AG08395 (cell line): ENCODE data around the gene FILIP1L.

ENCODE experiments used
- DNase-seq: peaks from one replicate; pipeline ENCODE4 v3.0.0; 2012; ENCODE audit warnings: mixed read lengths, low spot score

FILIP1L gene

GRCh38 chr3:100042166-100042981 is 71.9 kb downstream of the FILIP1L start:
- peak; percentile 32 for DNase-seq

- peak; percentile 75 for DNase-seq
Measured at GRCh38 chr3:100041328-100041749, 73.0 kb downstream of the FILIP1L start.

- no peak for DNase-seq
Measured at GRCh38 chr3:100040451-100041225, 73.7 kb downstream of the FILIP1L start.

GRCh38 chr3:100039075-100039474 is 75.2 kb downstream of the FILIP1L start:
- DNase-seq, result no peak

- DNase-seq, result no peak
Measured at GRCh38 chr3:100033903-100034471, 80.3 kb downstream of the FILIP1L start.

GRCh38 chr3:100033184-100033583 is 81.1 kb downstream of the FILIP1L start:
- no peak for DNase-seq

GRCh38 chr3:100032243-100032642 is 82.1 kb downstream of the FILIP1L start:
- no peak for DNase-seq

- DNase-seq, result no peak
Measured at GRCh38 chr3:100030914-100031425, 83.3 kb downstream of the FILIP1L start.

GRCh38 chr3:100030346-100030745 is 84.0 kb downstream of the FILIP1L start:
- DNase-seq, result no peak

GRCh38 chr3:100029689-100030088 is 84.6 kb downstream of the FILIP1L start:
- no peak for DNase-seq

GRCh38 chr3:100029052-100029451 is 85.2 kb downstream of the FILIP1L start:
- no peak for DNase-seq

GRCh38 chr3:100027321-100027720 is 87.0 kb downstream of the FILIP1L start:
- no peak for DNase-seq

GRCh38 chr3:100024520-100025303 is 89.6 kb downstream of the FILIP1L start:
- DNase-seq, result no peak

GRCh38 chr3:100023595-100023994 is 90.7 kb downstream of the FILIP1L start:
- DNase-seq, result no peak

GRCh38 chr3:100023150-100023549 is 91.2 kb downstream of the FILIP1L start:
- DNase-seq, result peak; percentile 51

- DNase-seq, result no peak
Measured at GRCh38 chr3:100022506-100022905, 91.8 kb downstream of the FILIP1L start.

GRCh38 chr3:100020876-100021644 is 93.2 kb downstream of the FILIP1L start:
- DNase-seq, result no peak

GRCh38 chr3:100019719-100020118 is 94.6 kb downstream of the FILIP1L start:
- no peak for DNase-seq

- no peak for DNase-seq
Measured at GRCh38 chr3:100018806-100019205, 95.5 kb downstream of the FILIP1L start.

- no peak for DNase-seq
Measured at GRCh38 chr3:100010087-100010417, 104.2 kb downstream of the FILIP1L start.
